ENCODE measurements around the gene C5orf34. TPM values are rescaled to one million over a fixed set of nuclear protein-coding genes. Genes with fewer than 3 reads are reported as not detected.

Gene C5orf34
- 1 to 10 TPM in 3 of 4 donors, under 1 TPM in 1; 0.87 to 5.1 (median 1.9) TPM for total RNA-seq

- intact Hi-C loops (cut with DNase I), result no loop called here
- Histone ChIP-seq H3K27ac (peak within 1 kb of the TSS; percentile 82 to 94 (median 90)), H3K9me3 (no peaks in the 10 kb centered on the region), H3K4me1 (peaks cover 0 to 32% (median 12%) of the 10 kb centered on the region in 3 donors), H3K36me3 (no peaks in the 10 kb centered on the region), H3K4me3 (peak within 1 kb of the TSS; percentile 30 to 75 (median 70)), H3K27me3 (no peaks in the 10 kb centered on the region)
- WGBS, 2 donors, result 0 to 1% methylated on average over 26 to 34 of the region's 35 CpGs
- TF ChIP-seq CTCF (IDR thresholded peaks at IDR 0.05) (peak in 2 of 6 experiments; percentile 4 to 22), POLR2A (IDR thresholded peaks at IDR 0.05) (peak in 3 of 4 donors; percentile 47 to 74 (median 72))
- peak; percentile 80 for DNase-seq
Measured at GRCh38 chr5:43514816-43515677, at the start of gene C5orf34. TSS of gene C5orf34 (minus strand) at chr5:43515148. CDS start at chr5:43509339, 5,809 bp downstream.

- intact Hi-C loops (cut with DNase I), result no loop called here
- no peak for DNase-seq
- no peaks in the 10 kb centered on the region for H3K36me3 ChIP-seq
- H3K4me3 ChIP-seq, result no peak overlapping the region
- no peaks in the 10 kb centered on the region for H3K9me3 ChIP-seq
- no peak for TF ChIP-seq POLR2A (IDR thresholded peaks at IDR 0.05)
- no peak for TF ChIP-seq CTCF (IDR thresholded peaks at IDR 0.05)
- no peak overlapping the region for H3K27ac ChIP-seq
- WGBS, 2 donors, result 51 to 52% methylated on average over 5 of the region's 5 CpGs
- H3K27me3 ChIP-seq, result no peaks in the 10 kb centered on the region
- no peaks in the 10 kb centered on the region for H3K4me1 ChIP-seq
Measured at GRCh38 chr5:43564289-43564850, 49.4 kb upstream of the C5orf34 start.

GRCh38 chr5:43563321-43563720 is 48.4 kb upstream of the C5orf34 start:
- TF ChIP-seq CTCF (IDR thresholded peaks at IDR 0.05), result no peak
- TF ChIP-seq POLR2A (IDR thresholded peaks at IDR 0.05), result no peak
- H3K4me3 ChIP-seq, result no peak overlapping the region
- H3K4me1 ChIP-seq, result no peaks in the 10 kb centered on the region
- H3K27ac ChIP-seq, result no peak overlapping the region
- no peaks in the 10 kb centered on the region for H3K9me3 ChIP-seq
- no peaks in the 10 kb centered on the region for H3K36me3 ChIP-seq
- DNase-seq, result no peak
- intact Hi-C loops (cut with DNase I), result no loop called here
- no peaks in the 10 kb centered on the region for H3K27me3 ChIP-seq
- 45 to 48% methylated on average over 3 of the region's 3 CpGs for WGBS, 2 donors

GRCh38 chr5:43561356-43561755 is 46.4 kb upstream of the C5orf34 start:
- no peak for TF ChIP-seq CTCF (IDR thresholded peaks at IDR 0.05)
- TF ChIP-seq POLR2A (IDR thresholded peaks at IDR 0.05), result no peak
- DNase-seq, result no peak
- H3K4me1 ChIP-seq, result peaks cover 0 to 9% (median 0%) of the 10 kb centered on the region in 3 donors
- no peaks in the 10 kb centered on the region for H3K27me3 ChIP-seq
- H3K4me3 ChIP-seq, result no peak overlapping the region
- H3K27ac ChIP-seq, result no peak overlapping the region
- H3K9me3 ChIP-seq, result no peaks in the 10 kb centered on the region
- no peaks in the 10 kb centered on the region for H3K36me3 ChIP-seq
- intact Hi-C loops (cut with DNase I), result no loop called here

- intact Hi-C loops (cut with DNase I), result no loop called here
- Histone ChIP-seq H3K27me3 (no peaks in the 10 kb centered on the region), H3K4me1 (peaks cover 7 to 17% (median 7%) of the 10 kb centered on the region in 3 donors), H3K9me3 (no peaks in the 10 kb centered on the region), H3K27ac (no peak overlapping the region), H3K36me3 (no peaks in the 10 kb centered on the region), H3K4me3 (no peak overlapping the region)
- WGBS, 2 donors, result 34 to 55% methylated on average over 2 of the region's 2 CpGs
- no peak for DNase-seq
- TF ChIP-seq CTCF (IDR thresholded peaks at IDR 0.05) (no peak), POLR2A (IDR thresholded peaks at IDR 0.05) (no peak)
Measured at GRCh38 chr5:43560128-43560527, 45.2 kb upstream of the C5orf34 start.
